GM19193 (cell line): ENCODE data around the gene CD40.

Source experiments
- POLR2A ChIP-seq: IDR thresholded peaks from 4 replicates; pipeline ENCODE4 v1.6.1; 2011; ENCODE audit not compliant: insufficient read depth, insufficient read length; ENCODE audit errors: extremely low read depth

The CD40 gene

GRCh38 chr20:46114449-46114848 lies 3.7 kb upstream of the CD40 start:
- no peak for TF ChIP-seq POLR2A

GRCh38 chr20:46118481-46119020 lies 437 bp downstream of the CD40 start:
- TF ChIP-seq POLR2A = no peak

GRCh38 chr20:46119028-46119546 lies 973 bp downstream of the CD40 start:
- TF ChIP-seq POLR2A = peak; percentile 22

GRCh38 chr20:46119547-46119946 lies 1.4 kb downstream of the CD40 start:
- no peak for TF ChIP-seq POLR2A

- TF ChIP-seq POLR2A = no peak
These were observed 2.0 kb downstream of the CD40 start for GRCh38 chr20:46120136-46120535.

- no peak for TF ChIP-seq POLR2A
These were observed 3.2 kb downstream of the CD40 start for GRCh38 chr20:46121184-46121930.

- TF ChIP-seq POLR2A = no peak
These were observed 4.0 kb downstream of the CD40 start for GRCh38 chr20:46122071-46122470.

- peak; percentile 50 for TF ChIP-seq POLR2A
These were observed 4.7 kb downstream of the CD40 start for GRCh38 chr20:46122516-46123481.

- no peak for TF ChIP-seq POLR2A
These were observed 5.5 kb downstream of the CD40 start for GRCh38 chr20:46123482-46124245.

- TF ChIP-seq POLR2A = no peak
These were observed 8.4 kb downstream of the CD40 start for GRCh38 chr20:46126440-46127056.

- peak; percentile 37 for TF ChIP-seq POLR2A
These were observed 9.4 kb downstream of the CD40 start for GRCh38 chr20:46127396-46128010.

- peak; percentile 20 for TF ChIP-seq POLR2A
These were observed 10.4 kb downstream of the CD40 start for GRCh38 chr20:46128310-46129151.
